ENCODE results near the gene KLHDC8A. TPM values are rescaled to one million over a fixed set of nuclear protein-coding genes. Genes with fewer than 3 reads are reported as not detected.

The KLHDC8A gene
- total and polyA plus RNA-seq, 2 of the 13 experiments (the other 11 are each of a cell fraction or from before 2014, with no cell fraction given) = not detected

- no peak; the same call in 1 of the 2 replicates for TF ChIP-seq ARID5B (CRISPR knock-in tag; IDR thresholded peaks at IDR 0.05)
- TF ChIP-seq ZNF670 (CRISPR knock-in tag; IDR thresholded peaks at IDR 0.05; ENCODE audit: borderline replicate concordance) = no peak
- TF ChIP-seq ZNF782 (CRISPR knock-in tag; IDR thresholded peaks at IDR 0.05; ENCODE audit: borderline replicate concordance) = no peak
- peak; percentile 75; the same call in 1 of the 2 replicates for TF ChIP-seq ZNF83 (CRISPR knock-in tag; IDR thresholded peaks at IDR 0.05; ENCODE audit: borderline replicate concordance)
- peak; percentile 22; the same call in 1 of the 2 replicates for TF ChIP-seq ZBTB25 (CRISPR knock-in tag; IDR thresholded peaks at IDR 0.05)
- TF ChIP-seq ZNF274 (CRISPR knock-in tag; IDR thresholded peaks at IDR 0.05) = peak; percentile 87; the same call in 1 of the 2 replicates
- TF ChIP-seq ZNF407 (CRISPR knock-in tag; IDR thresholded peaks at IDR 0.05; ENCODE audit: not compliant biosample characterization) = peak; percentile 55
- TF ChIP-seq YEATS4 (CRISPR knock-in tag; IDR thresholded peaks at IDR 0.05; ENCODE audit: borderline replicate concordance) = peak; percentile 44; the same call in 1 of the 2 replicates
- TF ChIP-seq ZFX (CRISPR knock-in tag; IDR thresholded peaks at IDR 0.05; ENCODE audit: low read depth) = peak; percentile 74
- peak; percentile 78; the same call in 1 of the 2 replicates for TF ChIP-seq GFI1 (CRISPR knock-in tag; IDR thresholded peaks at IDR 0.05; ENCODE audit: borderline replicate concordance)
- TF ChIP-seq IKZF4 (CRISPR knock-in tag; IDR thresholded peaks at IDR 0.05; ENCODE audit: borderline replicate concordance, low read depth, not compliant biosample characterization) = peak; percentile 69
- TF ChIP-seq IRF2 (CRISPR knock-in tag; IDR thresholded peaks at IDR 0.05) = no peak
- TF ChIP-seq MYC (CRISPR knock-in tag; IDR thresholded peaks at IDR 0.05; ENCODE audit: borderline replicate concordance) = peak; percentile 49
- 0 out of 2 replicates have a peak, but pooled peaks have one; percentile 54 for TF ChIP-seq BHLHE40 (IDR thresholded peaks at IDR 0.05; ENCODE audit: low read length)
These were observed 35.4 kb downstream of the KLHDC8A start, which contains the start of gene NUAK2 (continued) for GRCh38 chr1:205321162-205321958.

Measured in HepG2 (cell line).